ENCODE results near the gene GRIN2A.

Gene GRIN2A

GRCh38 chr16:10220942-10221341 lies 38.7 kb upstream of the GRIN2A start:
- Histone ChIP-seq H3K36me3 (ENCODE audit: insufficient read depth, insufficient read length, low read length) (no peaks in the 10 kb centered on the region), H3K9ac (ENCODE audit: insufficient read length, low read depth) (no peak overlapping the region), H3K4me1 (ENCODE audit: insufficient read depth, insufficient read length) (peaks cover 3% of the 10 kb centered on the region), H3K9me3 (ENCODE audit: insufficient read depth, low read length) (no peaks in the 10 kb centered on the region), H3K4me3 (ENCODE audit: insufficient read length, low read depth) (no peak overlapping the region), H3K27me3 (ENCODE audit: insufficient read depth, insufficient read length) (no peaks in the 10 kb centered on the region)
- no peak for TF ChIP-seq YY1 (IDR thresholded peaks at IDR 0.05; ENCODE audit: insufficient read depth, insufficient read length)
- TF ChIP-seq SUZ12 (IDR thresholded peaks at IDR 0.05; ENCODE audit: extremely low read depth, insufficient read depth, insufficient read length): no peak
- no peak for TF ChIP-seq ZNF274 (IDR thresholded peaks at IDR 0.05; ENCODE audit: low read depth, low read length)
- no peak for DNase-seq (ENCODE audit: low read depth, low spot score)

- TF ChIP-seq ZNF274 (IDR thresholded peaks at IDR 0.05; ENCODE audit: low read depth, low read length): no peak
- TF ChIP-seq YY1 (IDR thresholded peaks at IDR 0.05; ENCODE audit: insufficient read depth, insufficient read length): no peak
- TF ChIP-seq SUZ12 (IDR thresholded peaks at IDR 0.05; ENCODE audit: extremely low read depth, insufficient read depth, insufficient read length): no peak
- no peak for DNase-seq (ENCODE audit: low read depth, low spot score)
- no peak overlapping the region for H3K4me3 ChIP-seq (ENCODE audit: insufficient read length, low read depth)
- H3K4me1 ChIP-seq (ENCODE audit: insufficient read depth, insufficient read length): peaks cover 3% of the 10 kb centered on the region
- H3K36me3 ChIP-seq (ENCODE audit: insufficient read depth, insufficient read length, low read length): no peaks in the 10 kb centered on the region
- no peaks in the 10 kb centered on the region for H3K27me3 ChIP-seq (ENCODE audit: insufficient read depth, insufficient read length)
- no peaks in the 10 kb centered on the region for H3K9me3 ChIP-seq (ENCODE audit: insufficient read depth, low read length)
- H3K9ac ChIP-seq (ENCODE audit: insufficient read length, low read depth): no peak overlapping the region
Observed at GRCh38 chr16:10219742-10220141, 37.5 kb upstream of the GRIN2A start.

- no peaks in the 10 kb centered on the region for H3K36me3 ChIP-seq (ENCODE audit: insufficient read depth, insufficient read length, low read length)
- DNase-seq (ENCODE audit: low read depth, low spot score): no peak
- H3K4me1 ChIP-seq (ENCODE audit: insufficient read depth, insufficient read length): peaks cover 3% of the 10 kb centered on the region
- H3K9me3 ChIP-seq (ENCODE audit: insufficient read depth, low read length): no peaks in the 10 kb centered on the region
- H3K27me3 ChIP-seq (ENCODE audit: insufficient read depth, insufficient read length): no peaks in the 10 kb centered on the region
- H3K9ac ChIP-seq (ENCODE audit: insufficient read length, low read depth): no peak overlapping the region
- TF ChIP-seq YY1 (IDR thresholded peaks at IDR 0.05; ENCODE audit: insufficient read depth, insufficient read length): no peak
- TF ChIP-seq SUZ12 (IDR thresholded peaks at IDR 0.05; ENCODE audit: extremely low read depth, insufficient read depth, insufficient read length): no peak
- no peak for TF ChIP-seq ZNF274 (IDR thresholded peaks at IDR 0.05; ENCODE audit: low read depth, low read length)
- H3K4me3 ChIP-seq (ENCODE audit: insufficient read length, low read depth): no peak overlapping the region
Observed at GRCh38 chr16:10218490-10219206, 36.4 kb upstream of the GRIN2A start.

- TF ChIP-seq ZNF274 (IDR thresholded peaks at IDR 0.05; ENCODE audit: low read depth, low read length) (no peak), YY1 (IDR thresholded peaks at IDR 0.05; ENCODE audit: insufficient read depth, insufficient read length) (no peak), SUZ12 (IDR thresholded peaks at IDR 0.05; ENCODE audit: extremely low read depth, insufficient read depth, insufficient read length) (no peak)
- Histone ChIP-seq H3K9ac (ENCODE audit: insufficient read length, low read depth) (no peak overlapping the region), H3K9me3 (ENCODE audit: insufficient read depth, low read length) (no peaks in the 10 kb centered on the region), H3K4me3 (ENCODE audit: insufficient read length, low read depth) (no peak overlapping the region), H3K36me3 (ENCODE audit: insufficient read depth, insufficient read length, low read length) (no peaks in the 10 kb centered on the region), H3K4me1 (ENCODE audit: insufficient read depth, insufficient read length) (peaks cover 7% of the 10 kb centered on the region), H3K27me3 (ENCODE audit: insufficient read depth, insufficient read length) (no peaks in the 10 kb centered on the region)
- DNase-seq (ENCODE audit: low read depth, low spot score): no peak
Observed at GRCh38 chr16:10213748-10214147, 31.5 kb upstream of the GRIN2A start.

- Histone ChIP-seq H3K4me1 (ENCODE audit: insufficient read depth, insufficient read length) (peaks cover 7% of the 10 kb centered on the region), H3K9ac (ENCODE audit: insufficient read length, low read depth) (no peak overlapping the region), H3K36me3 (ENCODE audit: insufficient read depth, insufficient read length, low read length) (no peaks in the 10 kb centered on the region), H3K9me3 (ENCODE audit: insufficient read depth, low read length) (no peaks in the 10 kb centered on the region), H3K4me3 (ENCODE audit: insufficient read length, low read depth) (no peak overlapping the region), H3K27me3 (ENCODE audit: insufficient read depth, insufficient read length) (no peaks in the 10 kb centered on the region)
- DNase-seq (ENCODE audit: low read depth, low spot score): no peak
- TF ChIP-seq SUZ12 (IDR thresholded peaks at IDR 0.05; ENCODE audit: extremely low read depth, insufficient read depth, insufficient read length): no peak
- no peak for TF ChIP-seq ZNF274 (IDR thresholded peaks at IDR 0.05; ENCODE audit: low read depth, low read length)
- TF ChIP-seq YY1 (IDR thresholded peaks at IDR 0.05; ENCODE audit: insufficient read depth, insufficient read length): no peak
Observed at GRCh38 chr16:10210944-10211343, 28.7 kb upstream of the GRIN2A start.

GRCh38 chr16:10206865-10207264 lies 24.6 kb upstream of the GRIN2A start:
- H3K36me3 ChIP-seq (ENCODE audit: insufficient read depth, insufficient read length, low read length): no peaks in the 10 kb centered on the region
- no peaks in the 10 kb centered on the region for H3K27me3 ChIP-seq (ENCODE audit: insufficient read depth, insufficient read length)
- no peak for TF ChIP-seq SUZ12 (IDR thresholded peaks at IDR 0.05; ENCODE audit: extremely low read depth, insufficient read depth, insufficient read length)
- no peak for TF ChIP-seq ZNF274 (IDR thresholded peaks at IDR 0.05; ENCODE audit: low read depth, low read length)
- TF ChIP-seq YY1 (IDR thresholded peaks at IDR 0.05; ENCODE audit: insufficient read depth, insufficient read length): no peak
- no peak for DNase-seq (ENCODE audit: low read depth, low spot score)
- H3K4me1 ChIP-seq (ENCODE audit: insufficient read depth, insufficient read length): peaks cover 7% of the 10 kb centered on the region
- H3K9me3 ChIP-seq (ENCODE audit: insufficient read depth, low read length): peaks cover 8% of the 10 kb centered on the region
- no peak overlapping the region for H3K4me3 ChIP-seq (ENCODE audit: insufficient read length, low read depth)
- no peak overlapping the region for H3K9ac ChIP-seq (ENCODE audit: insufficient read length, low read depth)

- no peaks in the 10 kb centered on the region for H3K27me3 ChIP-seq (ENCODE audit: insufficient read depth, insufficient read length)
- peaks cover 6% of the 10 kb centered on the region for H3K4me1 ChIP-seq (ENCODE audit: insufficient read depth, insufficient read length)
- DNase-seq (ENCODE audit: low read depth, low spot score): no peak
- H3K4me3 ChIP-seq (ENCODE audit: insufficient read length, low read depth): no peak overlapping the region
- H3K9ac ChIP-seq (ENCODE audit: insufficient read length, low read depth): no peak overlapping the region
- H3K36me3 ChIP-seq (ENCODE audit: insufficient read depth, insufficient read length, low read length): no peaks in the 10 kb centered on the region
- no peak for TF ChIP-seq ZNF274 (IDR thresholded peaks at IDR 0.05; ENCODE audit: low read depth, low read length)
- TF ChIP-seq SUZ12 (IDR thresholded peaks at IDR 0.05; ENCODE audit: extremely low read depth, insufficient read depth, insufficient read length): no peak
- TF ChIP-seq YY1 (IDR thresholded peaks at IDR 0.05; ENCODE audit: insufficient read depth, insufficient read length): no peak
- peaks cover 8% of the 10 kb centered on the region for H3K9me3 ChIP-seq (ENCODE audit: insufficient read depth, low read length)
Observed at GRCh38 chr16:10206215-10206614, 24.0 kb upstream of the GRIN2A start.

Measured in NT2/D1 (cell line).